Effector memory CD8-positive, alpha-beta T cell (primary cell): ENCODE measurements around the gene ARHGEF39.

Source experiments
- ATAC-seq: fragments of 150-1000 bp; cut with Tn5 transposase; replicated peaks from 2 replicates; pipeline ENCODE4 v1.10.0; 2021; ENCODE audit warnings: mild to moderate bottlenecking, moderate library complexity
- DNase-seq, 3 experiments: peaks; one replicate each; pipeline ENCODE4 v3.0.0; 2021
- H3K27ac Mint-ChIP-seq, 2 donors: one replicate each; pipeline ENCODE4 v1.8.0; 2022; ENCODE audit warnings: mild to moderate bottlenecking in 2 of 2, mixed read lengths in 2 of 2, moderate library complexity in 2 of 2
- H3K27me3 Mint-ChIP-seq, 2 donors: one replicate each; pipeline ENCODE4 v1.8.0; 2022; ENCODE audit warnings: mixed read lengths in 2 of 2
- H3K36me3 Mint-ChIP-seq: one replicate; pipeline ENCODE4 v1.8.0; 2022; ENCODE audit warnings: mild to moderate bottlenecking, moderate library complexity, mixed read lengths; ENCODE audit not compliant: insufficient read depth
- H3K4me1 Mint-ChIP-seq, 2 donors: one replicate each; pipeline ENCODE4 v1.8.0; 2022; ENCODE audit warnings: low read depth in 2 of 2, mixed read lengths in 2 of 2
- H3K4me3 Mint-ChIP-seq, 2 donors: one replicate each; pipeline ENCODE4 v1.8.0; 2022; ENCODE audit warnings: mild to moderate bottlenecking in 2 of 2, mixed read lengths in 2 of 2, moderate library complexity in 2 of 2
- H3K9me3 Mint-ChIP-seq, 2 donors: one replicate each; pipeline ENCODE4 v1.8.0; 2022; ENCODE audit warnings: mixed read lengths in 2 of 2
- total RNA-seq, 9 experiments: gene quantifications; one replicate each; lab custom pipeline; 2026; lab: John Stamatoyannopoulos, UW

ARHGEF39 gene, protein sequence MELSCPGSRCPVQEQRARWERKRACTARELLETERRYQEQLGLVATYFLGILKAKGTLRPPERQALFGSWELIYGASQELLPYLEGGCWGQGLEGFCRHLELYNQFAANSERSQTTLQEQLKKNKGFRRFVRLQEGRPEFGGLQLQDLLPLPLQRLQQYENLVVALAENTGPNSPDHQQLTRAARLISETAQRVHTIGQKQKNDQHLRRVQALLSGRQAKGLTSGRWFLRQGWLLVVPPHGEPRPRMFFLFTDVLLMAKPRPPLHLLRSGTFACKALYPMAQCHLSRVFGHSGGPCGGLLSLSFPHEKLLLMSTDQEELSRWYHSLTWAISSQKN
- 0.12 to 10.5 (median 0.58) reads per million in 9 experiments for total RNA-seq

DNA sequence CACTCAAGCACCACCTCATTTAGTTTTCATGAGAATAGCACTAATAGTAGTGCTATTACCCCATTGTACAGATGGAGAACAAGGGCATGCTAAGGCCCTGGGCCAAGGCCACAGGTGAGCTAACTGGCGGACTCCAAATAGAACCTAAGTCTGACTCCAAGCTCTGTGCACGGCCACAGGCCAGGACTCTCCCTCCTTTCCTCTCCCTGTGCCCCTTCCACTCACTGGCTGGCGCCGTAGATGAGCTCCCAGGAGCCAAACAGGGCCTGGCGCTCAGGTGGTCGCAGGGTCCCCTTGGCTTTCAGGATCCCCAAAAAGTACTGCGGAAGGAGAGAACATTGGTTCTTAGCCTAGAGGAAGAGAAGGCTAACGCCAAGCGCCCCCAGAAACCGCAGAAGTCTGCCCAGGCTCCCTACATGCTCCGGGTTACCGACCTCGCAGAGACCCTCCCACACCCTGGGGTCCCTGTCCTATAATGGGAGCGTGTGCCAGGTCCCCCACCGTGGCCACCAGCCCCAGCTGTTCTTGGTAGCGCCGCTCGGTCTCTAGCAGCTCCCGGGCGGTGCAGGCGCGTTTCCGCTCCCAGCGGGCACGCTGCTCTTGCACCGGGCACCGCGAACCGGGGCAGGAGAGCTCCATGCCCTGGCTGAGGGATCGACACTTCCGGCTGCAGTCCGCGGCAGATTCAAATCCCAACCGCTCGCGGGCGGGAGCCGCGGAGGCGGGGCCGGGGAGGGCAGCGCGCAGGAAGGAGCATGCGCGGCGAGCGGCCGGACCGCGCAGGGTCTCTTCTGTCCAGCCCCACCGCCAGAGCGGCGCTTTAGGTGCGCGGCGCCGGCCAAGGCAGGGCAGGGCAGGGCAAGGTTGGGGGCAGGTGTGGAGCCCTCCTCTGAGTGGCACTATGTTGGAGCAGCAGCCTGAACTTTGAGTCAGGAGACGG lies at the start of gene ARHGEF39:
Gene ARHGEF39 (minus strand): TSS at position 665 of the 940 bp plus-strand sequence. CDS start 26 bp downstream, at position 639.
- Mint-ChIP-seq H3K27me3 (no peaks in the 10 kb centered on the region), H3K4me1 (peaks cover 48 to 49% of the 10 kb centered on the region in 2 donors), H3K9me3 (no peaks in the 10 kb centered on the region), H3K4me3 (peak within 1 kb of the TSS; percentile 86 to 89), H3K36me3 (peaks cover 24% of the 10 kb centered on the region), H3K27ac (peak within 1 kb of the TSS; percentile 82 to 100)
- ATAC-seq (peak; percentile 62), DNase-seq (peak; percentile 47 to 60 (median 57))

- ATAC-seq = no peak
- no peak for DNase-seq
- H3K27ac Mint-ChIP-seq = no peak overlapping the region
- H3K4me1 Mint-ChIP-seq = peaks cover 5 to 10% of the 10 kb centered on the region in 2 donors
- H3K4me3 Mint-ChIP-seq = no peak overlapping the region
- H3K27me3 Mint-ChIP-seq = no peaks in the 10 kb centered on the region
- no peaks in the 10 kb centered on the region for H3K9me3 Mint-ChIP-seq
- peaks cover 91% of the 10 kb centered on the region for H3K36me3 Mint-ChIP-seq
Observed at GRCh38 chr9:35714123-35714522, 49.1 kb upstream of the ARHGEF39 start.

GRCh38 chr9:35713578-35713977 lies 48.6 kb upstream of the ARHGEF39 start:
- Mint-ChIP-seq H3K9me3 (no peaks in the 10 kb centered on the region), H3K4me1 (peaks cover 5 to 10% of the 10 kb centered on the region in 2 donors), H3K27me3 (no peaks in the 10 kb centered on the region), H3K4me3 (no peak overlapping the region), H3K27ac (peak overlapping the region in 1 of 2 donors; percentile 57), H3K36me3 (peaks cover 91% of the 10 kb centered on the region)
- no peak for DNase-seq
- no peak for ATAC-seq

DNA sequence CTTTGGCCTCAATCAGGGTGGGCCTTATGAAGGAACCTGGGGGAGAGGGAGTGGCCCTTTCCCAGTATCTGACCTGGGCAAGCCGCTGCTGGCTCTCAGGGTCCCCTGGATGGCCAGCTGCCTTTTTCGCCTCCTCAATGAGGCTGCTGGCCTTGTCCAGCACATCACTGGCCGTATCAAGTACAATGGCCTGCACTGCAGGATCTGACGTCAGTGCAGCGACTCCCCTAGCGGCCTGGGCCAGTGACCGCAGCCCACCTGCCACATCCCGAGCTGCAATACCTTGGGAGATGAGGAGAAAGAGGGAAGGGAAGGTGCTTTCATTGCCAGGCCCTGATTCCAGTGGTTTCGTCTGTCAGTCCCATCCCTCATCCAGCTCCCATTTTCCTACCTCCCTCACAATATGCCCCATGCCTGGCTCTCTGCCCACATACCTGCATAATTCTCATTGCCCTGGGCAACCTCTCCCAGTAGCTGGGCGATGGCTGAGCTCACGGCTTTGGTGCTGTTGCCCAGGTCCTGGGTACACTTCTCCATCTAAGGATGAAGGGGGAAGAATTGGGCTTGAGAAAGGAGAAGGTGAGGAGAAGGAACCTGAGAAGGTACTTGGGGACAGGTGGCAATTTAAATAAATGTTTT lies 47.9 kb upstream of the ARHGEF39 start:
- H3K27me3 Mint-ChIP-seq = no peaks in the 10 kb centered on the region
- ATAC-seq (no peak), DNase-seq (no peak)
- peak overlapping the region; percentile 50 to 57 for H3K27ac Mint-ChIP-seq
- H3K36me3 Mint-ChIP-seq = peaks cover 93% of the 10 kb centered on the region
- H3K4me3 Mint-ChIP-seq = no peak overlapping the region
- H3K4me1 Mint-ChIP-seq = peaks cover 5 to 10% of the 10 kb centered on the region in 2 donors
- no peaks in the 10 kb centered on the region for H3K9me3 Mint-ChIP-seq

DNA sequence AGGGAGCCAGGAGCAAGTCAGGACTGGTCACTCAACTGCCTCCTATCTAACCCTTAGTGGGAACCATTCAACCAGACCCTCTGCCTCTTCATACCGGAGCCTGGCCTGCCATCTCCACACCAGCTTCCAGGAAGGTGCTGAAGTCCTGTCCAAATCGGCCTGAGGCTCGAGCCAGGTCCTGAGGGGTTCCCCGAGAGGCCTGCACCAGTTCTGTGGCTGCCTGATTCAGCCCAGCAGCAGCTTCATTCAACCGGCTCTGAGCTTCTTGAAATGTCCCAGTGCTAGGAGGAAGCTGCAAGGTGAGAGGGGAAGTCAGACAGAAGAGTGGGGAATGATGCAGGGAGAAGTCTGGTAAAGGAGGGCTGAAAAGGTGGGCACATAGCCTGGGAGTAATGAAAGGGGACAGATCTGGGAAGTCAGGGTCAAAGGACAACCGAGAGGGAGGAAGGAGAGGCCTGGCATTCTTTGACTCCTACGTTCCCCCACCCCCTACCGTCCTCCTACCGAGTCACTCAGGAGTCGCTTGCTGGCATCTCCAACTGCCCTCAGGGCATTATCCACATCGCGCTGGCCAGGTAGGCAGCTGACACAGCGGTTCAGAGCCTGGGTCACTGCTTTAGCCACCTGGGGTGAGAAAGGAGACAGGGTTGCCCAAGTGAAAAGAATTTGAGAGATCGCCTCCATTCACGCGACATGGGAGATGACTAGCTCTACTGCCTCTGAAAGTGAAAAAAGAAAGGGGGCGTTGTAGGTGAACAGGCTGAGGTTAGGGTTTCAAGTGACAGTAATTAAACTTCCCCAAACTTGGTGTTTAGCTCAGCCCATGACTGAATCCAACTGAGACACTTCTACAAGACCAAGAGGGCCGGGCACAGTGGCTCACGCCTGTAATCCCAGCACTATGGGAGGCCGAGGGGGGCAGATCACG lies 46.8 kb upstream of the ARHGEF39 start:
- DNase-seq (no peak), ATAC-seq (no peak)
- peaks cover 5 to 10% of the 10 kb centered on the region in 2 donors for H3K4me1 Mint-ChIP-seq
- H3K36me3 Mint-ChIP-seq = peaks cover 97% of the 10 kb centered on the region
- no peak overlapping the region for H3K4me3 Mint-ChIP-seq
- H3K9me3 Mint-ChIP-seq = no peaks in the 10 kb centered on the region
- no peaks in the 10 kb centered on the region for H3K27me3 Mint-ChIP-seq
- peak overlapping the region; percentile 50 to 55 for H3K27ac Mint-ChIP-seq

DNA sequence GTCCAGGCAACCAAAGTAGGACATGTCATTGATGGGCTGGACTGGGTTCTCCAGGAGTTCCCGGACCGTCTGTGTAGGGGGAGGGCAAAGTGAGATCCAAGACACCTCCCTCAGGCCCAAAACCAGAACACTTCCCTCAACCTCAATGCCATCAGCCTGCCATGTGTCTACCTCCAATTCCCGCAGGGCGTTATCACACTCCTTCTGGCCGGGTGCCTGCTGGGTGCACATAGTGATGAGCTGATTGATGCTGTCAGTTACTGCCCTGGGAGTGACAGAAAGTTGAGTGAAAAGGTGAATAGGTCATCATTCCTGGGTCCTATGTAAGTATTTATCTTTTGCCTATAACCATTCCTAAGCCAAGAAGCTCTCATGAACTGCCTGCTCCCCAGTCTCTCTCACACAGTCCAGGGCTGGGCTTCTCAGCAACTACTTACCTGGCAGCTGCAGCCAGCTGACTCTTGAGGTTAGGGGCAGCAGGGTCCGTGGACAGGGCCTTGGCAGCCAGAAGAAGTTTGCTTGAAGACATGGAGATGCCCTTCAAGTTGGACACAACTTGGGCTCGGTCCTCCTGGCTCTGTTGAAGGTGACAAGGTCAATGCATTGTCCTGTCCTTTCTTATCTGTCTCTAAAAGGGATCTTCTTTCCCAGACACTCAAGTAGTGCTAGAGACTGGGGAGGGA lies 46.0 kb upstream of the ARHGEF39 start:
- Mint-ChIP-seq H3K36me3 (peaks cover 96% of the 10 kb centered on the region), H3K4me1 (peaks cover 4 to 5% of the 10 kb centered on the region in 2 donors), H3K4me3 (no peak overlapping the region), H3K27me3 (no peaks in the 10 kb centered on the region), H3K9me3 (no peaks in the 10 kb centered on the region), H3K27ac (peak overlapping the region in 1 of 2 donors; percentile 55)
- DNase-seq = no peak
- no peak for ATAC-seq

GRCh38 chr9:35708146-35708545 lies 43.2 kb upstream of the ARHGEF39 start:
- peak overlapping the region in 1 of 2 donors; percentile 72 for H3K27ac Mint-ChIP-seq

DNA sequence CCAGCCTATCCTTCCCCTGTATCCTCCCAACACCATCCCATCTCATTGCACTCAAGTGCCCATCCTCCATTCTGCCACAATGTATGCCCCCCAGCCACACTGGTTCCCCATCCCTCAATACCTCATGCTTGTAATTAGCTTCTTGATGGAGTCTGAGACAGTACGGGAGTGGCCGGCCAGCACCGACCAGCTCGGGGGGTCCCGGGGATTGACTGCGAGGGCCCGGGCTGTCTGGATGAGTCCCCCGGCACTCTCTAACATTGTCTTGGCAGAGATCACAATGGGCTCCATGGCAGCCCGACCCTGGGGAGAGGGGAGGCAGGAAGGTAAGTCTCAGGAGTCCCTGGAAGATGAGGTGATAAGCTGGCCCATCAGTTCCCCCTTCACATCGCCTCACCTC lies 42.0 kb upstream of the ARHGEF39 start:
- Mint-ChIP-seq H3K36me3 (peaks cover 77% of the 10 kb centered on the region), H3K27ac (peak overlapping the region; percentile 48 to 58)

More at GRCh38 chr9:35708146-35708545, 43.2 kb upstream of the ARHGEF39 start:
- DNase-seq (no peak), ATAC-seq (no peak)
- Mint-ChIP-seq H3K36me3 (peaks cover 89% of the 10 kb centered on the region), H3K4me1 (no peaks in the 10 kb centered on the region), H3K4me3 (no peak overlapping the region), H3K9me3 (no peaks in the 10 kb centered on the region), H3K27me3 (no peaks in the 10 kb centered on the region)

DNA sequence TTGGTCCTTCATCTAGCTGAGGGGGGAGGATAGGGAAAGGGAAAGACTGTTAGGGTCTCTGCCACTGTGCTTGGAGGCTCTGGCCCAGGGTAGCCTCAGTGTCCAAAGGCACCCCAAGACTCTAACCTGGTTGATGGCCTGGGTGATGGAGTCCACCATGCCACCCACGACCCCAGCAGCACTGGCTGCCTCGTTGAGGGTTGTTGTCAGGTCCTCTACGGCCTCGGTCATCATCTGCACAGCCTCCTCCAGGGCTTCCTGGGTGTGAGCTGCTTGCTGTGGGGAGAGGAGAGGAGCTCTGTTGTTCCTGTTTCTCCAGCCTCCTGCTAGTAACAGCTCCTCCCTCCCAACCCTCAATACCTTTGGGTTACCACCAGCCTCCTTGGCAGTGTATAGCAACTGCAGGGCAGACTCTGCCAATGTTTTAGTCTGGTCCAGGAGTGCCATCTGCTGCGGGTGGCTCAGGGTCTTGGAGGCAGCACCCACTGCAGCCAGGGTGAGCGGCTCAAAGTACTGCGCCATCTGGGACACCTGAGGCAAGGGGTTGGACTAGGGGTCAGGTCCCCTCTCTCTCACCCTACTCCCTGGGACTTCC lies 40.9 kb upstream of the ARHGEF39 start:
- no peaks in the 10 kb centered on the region for H3K9me3 Mint-ChIP-seq
- peaks cover 67% of the 10 kb centered on the region for H3K36me3 Mint-ChIP-seq
- H3K4me3 Mint-ChIP-seq = no peak overlapping the region
- no peaks in the 10 kb centered on the region for H3K4me1 Mint-ChIP-seq
- H3K27ac Mint-ChIP-seq = peak overlapping the region in 1 of 2 donors; percentile 13
- no peaks in the 10 kb centered on the region for H3K27me3 Mint-ChIP-seq
- no peak for ATAC-seq
- no peak for DNase-seq

More for the DNA sequence above, 42.0 kb upstream of the ARHGEF39 start:
- no peak overlapping the region for H3K4me3 Mint-ChIP-seq
- DNase-seq (no peak), ATAC-seq (no peak)
- H3K4me1 Mint-ChIP-seq = no peaks in the 10 kb centered on the region
- H3K27me3 Mint-ChIP-seq = no peaks in the 10 kb centered on the region
- H3K9me3 Mint-ChIP-seq = no peaks in the 10 kb centered on the region

DNA sequence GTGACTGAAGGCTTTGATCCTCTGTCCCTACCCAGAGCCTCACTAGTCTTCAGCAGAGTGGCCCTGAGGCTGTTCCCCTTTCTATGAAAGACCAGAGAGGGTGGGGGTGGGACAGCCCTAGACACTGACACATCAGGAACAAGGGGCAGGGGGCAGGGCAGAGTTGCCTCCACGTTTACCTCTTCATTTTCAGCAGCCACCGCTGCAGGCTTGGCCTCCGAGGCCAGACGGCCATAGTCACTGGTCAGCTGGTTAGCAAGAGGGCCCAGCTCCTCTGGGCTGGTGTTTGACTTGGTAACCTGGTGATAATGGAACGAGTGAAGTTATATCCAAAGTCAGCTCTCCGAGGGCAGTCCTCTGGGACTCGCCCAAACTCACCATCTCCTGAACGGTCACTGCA lies 40.4 kb upstream of the ARHGEF39 start:
- Mint-ChIP-seq H3K9me3 (no peaks in the 10 kb centered on the region), H3K27ac (peak overlapping the region in 1 of 2 donors; percentile 13), H3K4me3 (no peak overlapping the region), H3K27me3 (no peaks in the 10 kb centered on the region), H3K36me3 (peaks cover 61% of the 10 kb centered on the region), H3K4me1 (no peaks in the 10 kb centered on the region)
- ATAC-seq (no peak), DNase-seq (no peak)

- peaks cover 49% of the 10 kb centered on the region for H3K36me3 Mint-ChIP-seq
- H3K4me1 Mint-ChIP-seq = no peaks in the 10 kb centered on the region
- ATAC-seq (no peak), DNase-seq (no peak)
- H3K4me3 Mint-ChIP-seq = no peak overlapping the region
- H3K27me3 Mint-ChIP-seq = no peaks in the 10 kb centered on the region
- H3K27ac Mint-ChIP-seq = peak overlapping the region in 1 of 2 donors; percentile 14
- H3K9me3 Mint-ChIP-seq = no peaks in the 10 kb centered on the region
Observed at GRCh38 chr9:35703906-35704672, 39.1 kb upstream of the ARHGEF39 start.
